Loucy (cell line): ENCODE results near the gene TOM1L2.

Experiments used
- EZH2phosphoT487 ChIP-seq: fragments of 200-600 bp; IDR thresholded peaks from 2 replicates; pipeline ENCODE4 v1.6.1; 2018; ENCODE audit warnings: antibody characterized with exemption, mild to moderate bottlenecking, moderate library complexity, borderline replicate concordance
- TF ChIP-seq, protein P1 (sequence below): fragments of 200-600 bp; sonication (generic); conservative IDR thresholded peaks from 2 replicates; pipeline ENCODE4 v1.5.1; 2014; ENCODE audit warnings: mild to moderate bottlenecking, antibody characterized with exemption, low read length

DNA sequence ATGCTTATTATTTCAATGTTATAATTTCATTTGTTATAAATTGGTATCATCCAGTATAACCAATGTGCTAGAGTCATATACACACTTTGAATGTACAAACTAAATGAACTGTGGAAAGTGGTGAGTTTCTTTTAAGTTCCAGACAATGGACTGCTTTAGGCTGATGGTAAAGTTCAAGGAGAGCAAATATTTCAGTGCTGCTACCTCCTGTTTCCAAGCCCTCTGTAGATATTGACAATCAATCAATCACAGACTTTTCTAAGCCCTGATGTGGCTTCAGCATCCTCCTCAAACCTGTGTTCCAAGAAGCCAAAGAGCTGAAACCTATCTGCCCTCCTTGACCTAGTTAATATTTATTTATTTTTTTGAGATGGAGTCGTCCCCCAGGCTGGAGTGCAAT lies 107.2 kb downstream of the TOM1L2 start:
- TF ChIP-seq, protein P1, sequence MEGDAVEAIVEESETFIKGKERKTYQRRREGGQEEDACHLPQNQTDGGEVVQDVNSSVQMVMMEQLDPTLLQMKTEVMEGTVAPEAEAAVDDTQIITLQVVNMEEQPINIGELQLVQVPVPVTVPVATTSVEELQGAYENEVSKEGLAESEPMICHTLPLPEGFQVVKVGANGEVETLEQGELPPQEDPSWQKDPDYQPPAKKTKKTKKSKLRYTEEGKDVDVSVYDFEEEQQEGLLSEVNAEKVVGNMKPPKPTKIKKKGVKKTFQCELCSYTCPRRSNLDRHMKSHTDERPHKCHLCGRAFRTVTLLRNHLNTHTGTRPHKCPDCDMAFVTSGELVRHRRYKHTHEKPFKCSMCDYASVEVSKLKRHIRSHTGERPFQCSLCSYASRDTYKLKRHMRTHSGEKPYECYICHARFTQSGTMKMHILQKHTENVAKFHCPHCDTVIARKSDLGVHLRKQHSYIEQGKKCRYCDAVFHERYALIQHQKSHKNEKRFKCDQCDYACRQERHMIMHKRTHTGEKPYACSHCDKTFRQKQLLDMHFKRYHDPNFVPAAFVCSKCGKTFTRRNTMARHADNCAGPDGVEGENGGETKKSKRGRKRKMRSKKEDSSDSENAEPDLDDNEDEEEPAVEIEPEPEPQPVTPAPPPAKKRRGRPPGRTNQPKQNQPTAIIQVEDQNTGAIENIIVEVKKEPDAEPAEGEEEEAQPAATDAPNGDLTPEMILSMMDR: no peak
- TF ChIP-seq EZH2phosphoT487: no peak
